Right lobe of liver (tissue), 6 donors: ENCODE data around the gene MSX2. TPM values are rescaled to one million over a fixed set of nuclear protein-coding genes. Genes with fewer than 3 reads are reported as not detected.
"Not testable (repeated sequence)": the region's sequence is repeated elsewhere in the genome, so short reads cannot be mapped to it uniquely, and the experiment has no call there.

Experiments
- ATAC-seq, 4 donors: fragments of 200-7000 bp; cut with Tn5 transposase; one replicate each; pipeline ENCODE4 v1.9.1; 2020; ENCODE audit warnings: mild to moderate bottlenecking in 4 of 4, moderate library complexity in 4 of 4
- DNase-seq, 3 donors: peaks; one replicate each; pipeline ENCODE4 v3.0.0-alpha.2; 2020
- H3K27ac ChIP-seq, 3 donors: fragments of 200-600 bp; one replicate each; pipeline ENCODE4 v1.8.0; 2022
- H3K27me3 ChIP-seq, 2 donors: fragments of 200-600 bp; one replicate each; pipeline ENCODE4 v1.8.0; 2022
- H3K36me3 ChIP-seq, 4 donors: fragments of 200-600 bp; sonication (generic) in 1 of 4; one replicate each; pipeline versions ENCODE4 v1.5.1 to v1.8.0; 2017 to 2022; ENCODE audit warnings: control low read depth in 1 of 4
- H3K4me1 ChIP-seq, 4 donors: fragments of 200-600 bp; sonication (generic) in 1 of 4; one replicate each; pipeline versions ENCODE4 v1.5.1 to v1.8.0; 2017 to 2022; ENCODE audit warnings: control low read depth in 1 of 4
- H3K4me3 ChIP-seq, 3 donors: fragments of 200-600 bp; one replicate each; pipeline ENCODE4 v1.8.0; 2022
- H3K9me3 ChIP-seq, 4 donors: fragments of 200-600 bp; sonication (generic) in 1 of 4; one replicate each; pipeline versions ENCODE4 v1.5.1 to v1.8.0; 2017 to 2022; ENCODE audit warnings: control low read depth in 1 of 4
- CTCF ChIP-seq, 4 donors: fragments of 200-600 bp in 3 of 4; fragments of 450-650 bp in 1 of 4; IDR thresholded peaks; one replicate each; pipeline versions ENCODE4 v1.5.1 to v1.8.0; 2016 to 2022; ENCODE audit warnings: antibody characterized with exemption in 4 of 4, mild to moderate bottlenecking in 2 of 4
- POLR2A ChIP-seq: fragments of 450-650 bp; IDR thresholded peaks from one replicate; pipeline ENCODE4 v1.6.1; 2017; ENCODE audit warnings: antibody characterized with exemption, mild to moderate bottlenecking
- WGBS: methylation state at CpG from one replicate; pipeline ENCODE4 v1.1.6; 2018; ENCODE audit warnings: low coverage, low lambda C conversion rate; ENCODE audit not compliant: insufficient coverage; ENCODE audit errors: missing lambda C conversion rate; 5-methylcytosine and 5-hydroxymethylcytosine counted together
- intact Hi-C, 2 donors: fragments of 100-400 bp; cut with DNase I; formaldehyde crosslinking; loops; one replicate each; pipeline versions ENCODE4 v1.11.2 to v1.14.1; 2022
- total RNA-seq, 6 experiments: library from RNA; depleted of rRNA in 2 of 6; stranded (reverse); fragments of >200 nt in 2 of 6; fragmentation: NEBNext Ultra II Directional in 3 of 6; extraction: Animal tissue kit (Norgen Biotek cat#: 25700) in 3 of 6; gene quantifications; one replicate each; pipeline versions ENCODE4 v1.1.0 to v1.2.4, GENCODE V29; 2016 to 2023
- donor health status: DM: no; HTN: yes; CAD: no.
- donor health status: DM: no; HTN: no; CAD: no.
- donor health status: DM: no; HTN: no; CAD: no.
- donor health status: DM: no; HTN: yes; CAD: no.
- donor health status: DM: no; HTN: yes; CAD: no.

MSX2 gene
- total RNA-seq, 6 experiments from 2014 or later = not detected

DNA sequence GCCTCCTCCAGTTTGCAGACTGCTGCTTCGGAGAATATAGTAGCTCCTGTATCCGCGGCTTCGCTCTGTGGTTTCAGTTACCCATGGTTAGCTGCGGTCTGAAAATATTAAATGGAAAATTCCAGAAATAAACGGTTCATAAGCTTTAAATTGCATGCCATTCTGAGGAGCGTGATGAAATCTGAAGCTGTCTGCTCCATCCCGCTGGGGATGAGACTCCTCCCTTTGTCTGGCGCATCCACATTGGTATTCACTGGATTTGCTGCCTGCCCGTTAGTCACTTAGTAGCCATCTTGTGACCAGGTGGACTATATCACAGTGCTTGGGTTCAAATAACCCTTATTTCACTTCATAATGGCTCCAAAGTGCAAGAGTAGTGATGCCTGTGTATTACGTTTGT is 36.3 kb downstream of the MSX2 start:
- intact Hi-C loops = no loop called here

GRCh38 chr5:174761341-174761740 is 37.0 kb downstream of the MSX2 start:
- DNase-seq, H3K4me3 ChIP-seq, H3K9me3 ChIP-seq, H3K36me3 ChIP-seq, H3K4me1 ChIP-seq, ATAC-seq, H3K27me3 ChIP-seq, H3K27ac ChIP-seq, intact Hi-C loops: not testable (repeated sequence)
- 67% methylated on average over 1 of the region's 2 CpGs for WGBS

More for the DNA sequence above, 36.3 kb downstream of the MSX2 start:
- no peak for ATAC-seq
- Histone ChIP-seq H3K9me3 (no peaks in the 10 kb centered on the region), H3K27me3 (no peaks in the 10 kb centered on the region), H3K36me3 (no peaks in the 10 kb centered on the region), H3K4me1 (no peaks in the 10 kb centered on the region), H3K27ac (no peak overlapping the region), H3K4me3 (no peak overlapping the region)
- TF ChIP-seq POLR2A = no peak
- no peak for TF ChIP-seq CTCF (IDR thresholded peaks at IDR 0.05)
- DNase-seq = no peak
- WGBS = 75% methylated on average over 11 of the region's 11 CpGs

GRCh38 chr5:174764309-174764708 is 39.9 kb downstream of the MSX2 start:
- Histone ChIP-seq H3K4me3 (no peak overlapping the region), H3K9me3 (no peaks in the 10 kb centered on the region), H3K27ac (no peak overlapping the region), H3K4me1 (no peaks in the 10 kb centered on the region), H3K27me3 (no peaks in the 10 kb centered on the region), H3K36me3 (no peaks in the 10 kb centered on the region)
- DNase-seq = no peak
- intact Hi-C loops = no loop called here
- 51% methylated on average over 7 of the region's 10 CpGs for WGBS
- peak in 1 of 4 donors; percentile 25 for ATAC-seq
- TF ChIP-seq CTCF (IDR thresholded peaks at IDR 0.05) = no peak
- no peak for TF ChIP-seq POLR2A

- H3K27ac ChIP-seq = no peak overlapping the region
- H3K4me1 ChIP-seq = no peaks in the 10 kb centered on the region
- H3K9me3 ChIP-seq = no peaks in the 10 kb centered on the region
- intact Hi-C loops = no loop called here
- no peak for TF ChIP-seq POLR2A
- no peak for TF ChIP-seq CTCF (IDR thresholded peaks at IDR 0.05)
- H3K36me3 ChIP-seq = no peaks in the 10 kb centered on the region
- no peak overlapping the region for H3K4me3 ChIP-seq
- no peaks in the 10 kb centered on the region for H3K27me3 ChIP-seq
- no peak for ATAC-seq
- DNase-seq = no peak
- WGBS = 84% methylated on average over 10 of the region's 18 CpGs
Observed at GRCh38 chr5:174765540-174765939, 41.2 kb downstream of the MSX2 start.

DNA sequence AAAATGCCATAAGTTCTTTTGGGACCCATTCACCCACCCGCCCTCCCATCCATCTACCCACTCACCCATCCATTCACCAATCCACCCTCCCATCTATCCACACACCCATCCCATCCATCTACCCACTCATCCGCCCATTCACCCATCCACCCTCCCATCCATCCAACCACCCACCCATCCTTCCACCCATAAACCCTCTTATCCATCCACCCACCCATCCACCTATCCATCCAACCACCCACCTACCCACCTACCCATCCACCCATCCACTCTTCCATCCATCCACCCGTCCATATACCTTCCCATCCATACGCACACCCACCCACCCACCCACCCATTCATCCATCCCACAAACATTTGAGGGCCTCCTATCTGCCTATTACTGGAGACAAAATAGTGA is 43.3 kb downstream of the MSX2 start:
- ATAC-seq = no peak

DNA sequence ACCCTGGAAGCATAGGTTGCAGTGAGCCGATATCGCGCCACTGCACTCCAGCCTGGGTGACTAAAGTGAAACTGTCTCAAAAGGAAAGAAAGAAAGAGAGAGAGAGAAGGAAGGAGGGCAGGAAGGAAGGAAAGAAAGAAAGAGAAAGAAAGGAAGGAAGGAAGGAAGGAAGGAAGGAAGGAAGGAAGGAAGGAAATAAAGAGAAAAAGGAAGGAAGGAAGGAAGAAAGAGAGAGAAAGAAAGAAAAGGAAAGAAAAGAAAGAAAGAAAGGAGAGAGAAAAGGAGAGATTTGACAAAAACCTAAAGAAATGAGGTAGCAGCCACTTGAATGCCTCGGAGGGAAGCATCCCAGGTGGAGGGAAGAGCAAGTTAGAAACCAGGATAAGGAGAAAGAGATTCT is 44.6 kb downstream of the MSX2 start:
- no peak for DNase-seq
- intact Hi-C loops = no loop called here
- H3K27ac ChIP-seq = no peak overlapping the region
- no peaks in the 10 kb centered on the region for H3K27me3 ChIP-seq
- H3K4me3 ChIP-seq = no peak overlapping the region
- no peak for TF ChIP-seq CTCF (IDR thresholded peaks at IDR 0.05)
- no peak for TF ChIP-seq POLR2A
- no peak for ATAC-seq
- 77% methylated on average over 3 of the region's 4 CpGs for WGBS
- no peaks in the 10 kb centered on the region for H3K9me3 ChIP-seq
- H3K36me3 ChIP-seq = no peaks in the 10 kb centered on the region
- no peaks in the 10 kb centered on the region for H3K4me1 ChIP-seq

More for the DNA sequence above, 43.3 kb downstream of the MSX2 start:
- Histone ChIP-seq H3K4me1 (no peaks in the 10 kb centered on the region), H3K27me3 (no peaks in the 10 kb centered on the region), H3K4me3 (no peak overlapping the region), H3K36me3 (no peaks in the 10 kb centered on the region), H3K9me3 (no peaks in the 10 kb centered on the region), H3K27ac (no peak overlapping the region)
- intact Hi-C loops = no loop called here
- no peak for DNase-seq
- WGBS = 36% methylated on average over 4 of the region's 4 CpGs
- no peak for TF ChIP-seq POLR2A
